Left hindlimb (tissue), 1 donor: Measurements from ENCODE around the gene PPM1L.

Experiments used
- DNase-seq: peaks from one replicate; pipeline ENCODE4 v3.0.0-alpha.2; 2018

Gene PPM1L

DNA sequence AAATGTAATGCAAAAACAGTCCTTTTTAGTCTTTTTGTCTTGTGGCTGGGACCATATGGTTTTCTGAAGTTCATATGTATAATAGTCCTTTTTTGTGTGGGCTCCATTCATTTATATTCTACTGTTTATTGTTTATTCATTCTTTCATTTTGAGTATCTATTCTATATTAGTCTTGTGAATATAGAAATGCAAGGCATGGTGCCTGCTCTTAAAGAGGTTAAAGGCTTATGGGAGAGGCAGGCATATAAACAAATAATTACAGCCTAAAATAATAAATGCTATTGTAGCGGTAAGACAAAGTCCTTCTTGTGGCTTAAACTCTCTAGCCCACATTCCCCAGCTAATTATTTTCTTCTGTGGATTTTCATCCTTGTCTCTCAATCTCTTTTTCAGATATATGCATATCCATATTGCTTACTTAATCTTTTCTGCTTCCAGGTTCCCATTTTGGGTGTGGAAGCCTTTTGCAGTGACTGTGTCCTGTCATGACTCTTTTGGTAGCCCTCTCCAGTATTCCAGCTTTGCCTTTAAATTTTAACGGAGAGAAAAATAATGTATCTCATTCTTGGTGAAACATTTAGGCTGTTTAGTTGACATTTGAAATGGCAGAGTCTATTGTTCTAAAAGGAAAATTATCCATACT is 101.6 kb downstream of the PPM1L start:
- no peak for DNase-seq

GRCh38 chr3:160860346-160860745 is 104.3 kb downstream of the PPM1L start:
- no peak for DNase-seq

- DNase-seq, result peak; percentile 47
Observed at GRCh38 chr3:160869825-160870224, 113.8 kb downstream of the PPM1L start.

- no peak for DNase-seq
Observed at GRCh38 chr3:160870327-160870726, 114.3 kb downstream of the PPM1L start.

- DNase-seq, result no peak
Observed at GRCh38 chr3:160874736-160875135, 118.7 kb downstream of the PPM1L start.

DNA sequence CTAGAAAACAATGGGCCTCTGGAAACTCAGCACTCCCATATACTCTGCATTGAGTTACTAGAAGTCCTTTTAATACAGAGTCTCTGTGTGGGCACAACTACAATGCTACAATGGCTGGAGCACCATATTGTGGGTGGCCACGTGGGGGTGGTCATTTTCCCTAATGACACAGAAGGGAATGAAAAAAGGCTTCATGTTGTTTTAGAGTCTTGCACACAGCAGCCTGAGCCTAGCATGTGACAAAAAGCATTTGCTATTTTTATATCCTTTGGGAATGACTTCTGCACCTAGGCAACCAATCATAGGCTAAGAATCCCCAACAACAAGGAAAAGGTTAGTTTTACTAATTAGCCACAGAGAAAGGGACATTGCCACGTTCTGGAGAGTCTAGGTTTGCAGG is 120.6 kb downstream of the PPM1L start:
- DNase-seq, result no peak

- DNase-seq, result no peak
Observed at GRCh38 chr3:160879859-160880258, 123.8 kb downstream of the PPM1L start.

DNA sequence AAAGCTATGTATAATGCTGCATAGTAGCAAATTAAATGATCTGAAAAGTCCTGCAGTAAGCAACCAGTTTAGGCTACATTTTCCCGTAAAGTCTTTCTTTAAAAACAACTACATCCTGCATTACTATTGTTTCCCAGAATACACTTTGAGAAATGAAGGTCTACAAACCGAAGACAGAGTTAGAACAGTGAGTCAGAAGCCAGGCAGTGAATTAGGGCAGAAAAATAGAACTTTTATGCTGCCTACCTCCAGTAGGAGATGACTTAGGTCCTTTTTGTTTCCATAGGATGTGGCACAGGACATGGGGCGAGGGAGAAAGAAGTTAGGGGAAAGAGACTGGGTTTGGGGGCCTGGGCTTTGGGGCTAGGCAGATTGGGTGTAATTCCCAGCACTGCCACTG is 127.3 kb downstream of the PPM1L start:
- no peak for DNase-seq

DNA sequence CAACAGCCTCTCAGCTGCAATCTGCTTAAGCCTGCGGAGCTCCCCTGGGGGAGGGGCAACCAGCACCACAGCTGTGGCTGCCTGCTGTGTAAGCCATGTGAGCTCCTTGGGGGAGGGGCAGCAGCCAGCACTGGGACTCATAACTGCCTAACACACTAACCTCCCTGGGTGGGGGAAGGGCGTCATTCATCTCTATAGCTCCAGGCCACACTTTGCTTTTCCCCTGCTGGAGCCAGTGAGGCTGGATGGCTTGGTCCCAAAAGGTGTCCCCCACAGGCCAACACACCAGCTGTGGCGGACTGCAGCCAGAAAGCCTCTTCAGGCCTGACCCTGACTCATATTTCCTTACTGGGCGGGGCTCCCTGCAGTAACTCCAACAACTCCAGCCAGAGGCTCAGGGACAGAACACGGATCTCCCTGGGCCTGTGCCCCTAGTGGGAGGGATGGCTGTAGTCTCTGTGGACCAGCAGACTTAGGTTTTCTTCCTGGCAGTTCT is 129.8 kb downstream of the PPM1L start:
- peak; percentile 86 for DNase-seq

GRCh38 chr3:160886421-160886820 is 130.4 kb downstream of the PPM1L start:
- DNase-seq, result no peak

- no peak for DNase-seq
Observed at GRCh38 chr3:160893207-160893606, 137.2 kb downstream of the PPM1L start.

DNA sequence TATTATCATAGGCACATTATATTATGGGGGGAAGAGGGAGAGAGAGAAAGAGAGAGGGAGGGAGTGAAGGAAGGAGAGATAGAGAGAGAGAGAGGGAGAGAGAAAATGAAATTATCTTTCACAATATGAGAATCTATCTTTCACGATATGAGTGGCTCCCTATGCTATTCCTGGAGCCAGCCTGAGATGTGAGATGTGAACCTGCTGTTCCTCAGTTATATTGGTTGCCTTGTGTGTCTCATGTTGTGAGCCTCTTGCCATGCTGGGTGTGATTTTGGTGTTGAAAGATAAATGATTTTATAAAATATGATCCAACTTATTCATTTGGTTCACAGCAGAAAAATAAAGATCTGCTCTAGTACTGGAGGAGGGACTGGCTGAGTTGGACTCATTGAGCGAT is 148.7 kb downstream of the PPM1L start:
- no peak for DNase-seq

DNA sequence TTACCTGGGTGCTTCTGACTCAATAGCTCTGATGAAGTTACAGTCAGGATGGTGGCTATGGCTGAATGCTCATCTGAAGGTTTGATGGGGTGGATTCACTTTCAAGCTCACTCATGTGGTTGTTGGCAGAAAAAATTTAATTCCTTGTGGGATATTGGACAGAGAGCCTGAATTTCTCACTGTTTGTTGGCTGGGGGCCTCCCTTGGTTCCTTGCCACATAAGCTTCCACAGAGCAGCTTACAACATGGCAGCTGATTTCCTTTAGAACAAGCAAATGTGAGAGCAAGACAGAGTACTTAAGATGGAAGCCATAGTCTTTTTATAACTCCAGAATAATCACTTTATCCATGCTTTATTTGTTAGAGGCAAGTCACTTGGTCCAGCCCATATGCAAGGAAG is 150.6 kb downstream of the PPM1L start:
- no peak for DNase-seq

DNA sequence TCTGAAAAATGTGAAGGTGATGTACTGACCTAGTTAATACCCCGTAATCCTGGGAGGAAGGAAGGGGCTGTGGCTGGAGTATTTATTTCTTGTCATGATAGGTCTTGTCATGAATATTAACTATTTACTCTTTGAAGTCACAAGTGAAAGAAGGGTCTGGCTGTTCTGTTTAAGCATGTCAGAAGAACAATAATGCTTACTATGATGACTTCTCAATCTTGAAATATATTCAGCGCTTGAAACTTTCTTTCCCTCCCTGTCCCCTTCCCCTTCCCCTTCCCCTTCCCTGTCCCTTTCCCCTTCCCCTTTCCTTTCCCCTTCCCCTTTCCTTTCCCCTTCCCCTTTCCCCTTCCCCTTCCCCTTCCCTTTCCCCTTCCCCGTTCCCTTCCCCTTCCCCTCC is 153.9 kb downstream of the PPM1L start:
- DNase-seq, result no peak

GRCh38 chr3:160911411-160911810 is 155.4 kb downstream of the PPM1L start:
- DNase-seq, result no peak

DNA sequence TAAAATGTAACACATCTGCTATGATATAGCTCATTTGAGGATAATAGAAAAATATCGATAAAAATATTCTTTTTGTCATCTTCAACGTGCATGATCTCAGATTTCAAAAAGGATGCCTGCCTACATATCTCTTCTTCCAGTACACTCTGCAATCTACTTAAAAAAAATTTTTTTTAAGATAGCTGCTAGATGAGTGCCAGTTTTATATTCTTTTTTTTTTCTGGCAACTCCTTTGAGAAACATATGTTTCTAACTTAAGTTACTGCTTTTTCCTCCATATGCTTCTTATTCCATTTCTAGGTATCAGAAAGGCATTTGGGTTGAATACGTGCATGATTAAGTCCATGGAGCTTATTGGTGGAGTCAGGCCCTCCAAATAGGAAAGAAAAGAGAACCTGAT is 160.4 kb downstream of the PPM1L start:
- DNase-seq, result no peak

DNA sequence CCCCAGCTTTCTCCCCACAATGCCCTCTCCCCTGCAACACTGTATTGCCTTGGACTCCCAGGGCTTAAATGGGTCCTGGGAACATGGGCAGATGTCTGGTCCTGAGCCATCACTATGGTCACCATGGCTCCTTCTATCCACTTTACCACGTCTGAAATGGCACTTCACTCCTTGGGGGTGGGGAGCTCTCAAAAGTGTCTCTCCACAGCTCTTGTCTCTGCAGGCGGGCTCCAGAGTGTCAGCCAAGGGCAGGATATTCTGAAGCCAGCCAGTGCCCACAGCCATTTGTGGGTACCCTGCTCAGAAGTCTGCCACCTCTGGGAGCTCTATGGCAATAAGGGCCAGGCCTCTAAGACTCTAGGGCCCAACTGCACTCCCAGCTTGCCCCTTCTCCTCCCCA is 163.9 kb downstream of the PPM1L start:
- no peak for DNase-seq

GRCh38 chr3:160921020-160921635 is 165.1 kb downstream of the PPM1L start:
- no peak for DNase-seq

DNA sequence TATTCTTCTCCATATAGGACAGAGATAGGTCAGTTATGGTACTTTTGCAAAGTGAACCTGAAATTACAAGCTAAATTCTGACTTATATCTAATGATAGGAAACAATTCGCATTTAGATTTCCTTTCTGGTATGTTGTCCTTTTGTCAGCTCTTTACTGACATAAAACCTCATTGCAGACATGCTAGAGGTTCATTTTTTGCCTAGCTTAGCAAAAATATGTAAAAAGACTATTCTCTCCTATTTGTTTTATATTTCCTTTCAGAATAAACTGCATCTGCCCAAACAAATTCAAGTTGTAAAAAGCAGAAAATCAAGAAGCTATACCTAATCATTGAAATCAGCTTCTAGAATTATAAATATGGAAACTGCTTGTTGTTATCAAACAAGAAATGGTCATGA is 168.7 kb downstream of the PPM1L start:
- no peak for DNase-seq

DNA sequence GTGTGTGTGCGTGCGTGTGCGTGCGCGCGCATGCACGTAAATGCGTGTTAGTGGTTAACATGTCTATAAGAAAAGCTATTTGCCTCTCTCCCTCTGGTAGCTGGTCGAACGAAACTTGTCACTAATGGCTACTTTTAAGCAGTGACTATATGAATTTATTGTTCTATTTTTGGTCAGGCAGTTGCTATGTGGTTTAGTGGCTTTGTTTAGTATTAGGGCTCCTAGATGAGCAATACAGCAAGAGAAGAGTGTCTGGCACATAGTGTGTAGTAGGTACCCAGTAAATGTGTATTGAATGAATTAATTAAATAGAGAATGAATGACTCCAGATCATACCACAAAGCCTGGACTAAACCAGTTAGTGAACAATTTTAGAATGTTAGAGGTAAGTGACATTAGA is 171.6 kb downstream of the PPM1L start:
- no peak for DNase-seq

DNA sequence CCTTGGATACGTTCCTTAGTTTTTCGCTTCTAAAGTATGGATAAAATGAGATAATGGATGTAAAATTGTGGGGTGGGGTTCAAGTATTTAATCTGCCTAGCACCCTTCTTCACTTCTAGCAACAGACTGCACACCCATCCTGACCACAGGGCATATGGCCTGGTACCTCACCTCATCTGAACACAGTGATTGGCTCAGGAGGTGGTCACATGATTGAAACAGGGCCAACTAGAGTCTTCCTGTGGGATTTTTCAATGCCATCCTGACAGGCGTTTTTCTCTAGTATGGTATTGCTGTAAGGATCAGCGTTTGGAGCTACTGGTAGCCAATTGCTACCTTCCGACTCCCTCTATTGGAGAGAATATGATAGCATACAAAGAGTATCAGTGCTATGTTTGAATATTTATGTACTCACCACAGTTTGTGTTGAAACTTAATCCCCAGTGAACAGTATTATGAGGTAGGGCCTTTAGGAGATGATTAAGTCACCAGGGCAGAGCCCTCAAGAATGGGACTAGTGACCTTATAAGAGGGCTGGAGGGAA is 172.2 kb downstream of the PPM1L start:
- DNase-seq, result no peak

- DNase-seq, result no peak
Observed at GRCh38 chr3:160929595-160929994, 173.6 kb downstream of the PPM1L start.

DNA sequence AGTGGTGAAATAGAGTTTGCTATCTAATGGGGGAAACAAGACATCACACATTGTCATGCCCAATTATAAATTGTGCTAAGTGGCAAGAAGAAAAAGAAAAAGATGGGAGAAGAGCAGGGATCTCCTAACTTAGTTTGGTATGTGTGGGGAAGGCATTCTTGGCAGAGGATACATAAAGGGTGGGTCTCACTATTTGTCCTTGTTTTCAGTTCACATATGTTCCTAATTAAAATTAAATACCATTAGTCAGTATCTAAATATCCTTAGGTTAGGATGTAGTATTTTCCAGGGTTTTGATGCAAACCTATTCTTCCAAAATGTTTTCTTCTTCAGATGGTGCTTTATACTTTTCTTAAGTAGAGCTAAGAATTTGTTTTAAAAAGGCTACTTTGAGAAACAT is 175.4 kb downstream of the PPM1L start:
- no peak for DNase-seq

- DNase-seq, result no peak
Observed at GRCh38 chr3:160935413-160936095, 179.5 kb downstream of the PPM1L start.
